H1 (cell line): ENCODE results near the gene TMEM271. TPM values are rescaled to one million over a fixed set of nuclear protein-coding genes. Genes with fewer than 3 reads are reported as not detected.

ENCODE experiments used
- CTCF ChIA-PET: fragments of 300-600 bp; sonication (Branson Sonifier 250); formaldehyde crosslinking; loops from one replicate; lab custom pipeline; 2021; ENCODE audit not compliant: partially characterized antibody; lab: Charles Lee
- POLR2A ChIA-PET: fragments of 300-600 bp; sonication (Branson Sonifier 250); formaldehyde crosslinking; loops from one replicate; lab custom pipeline; 2021; ENCODE audit warnings: inconsistent platforms; ENCODE audit not compliant: partially characterized antibody; lab: Charles Lee
- DNase-seq, 2 experiments: peaks; one replicate each; pipeline versions ENCODE4 v3.0.0 to v3.0.0-alpha.2; 2010 to 2022; ENCODE audit warnings: low spot score in 2 of 2, low read depth in 1 of 2, mixed read lengths in 1 of 2
- FAIRE-seq: peaks from 2 replicates; lab custom pipeline; 2011; peaks lifted over from hg19 to GRCh38; lab: Jason Lieb, UNC
- H2AFZ ChIP-seq: 2 replicates; pipeline ENCODE4 v1.8.1; 2012; ENCODE audit warnings: low read length, inconsistent platforms
- H2AK5ac ChIP-seq: 2 replicates; pipeline ENCODE4 v1.6.1; 2013; ENCODE audit warnings: low read depth, low read length
- H2BK120ac ChIP-seq: replicated peaks from 2 replicates; pipeline ENCODE3; 2013; ENCODE audit warnings: low read depth, low read length, inconsistent platforms
- H2BK12ac ChIP-seq: 2 replicates; pipeline ENCODE4 v1.6.1; 2013; ENCODE audit warnings: low read depth, low read length
- H2BK15ac ChIP-seq: 2 replicates; pipeline ENCODE4 v1.6.1; 2013; ENCODE audit warnings: low read length
- H2BK20ac ChIP-seq: 2 replicates; pipeline ENCODE4 v1.6.1; 2013; ENCODE audit warnings: low read length
- H2BK5ac ChIP-seq: 2 replicates; pipeline ENCODE4 v1.6.1; 2013; ENCODE audit warnings: low read depth, low read length
- H3K14ac ChIP-seq: 2 replicates; pipeline ENCODE4 v1.6.1; 2013; ENCODE audit warnings: inconsistent platforms; ENCODE audit not compliant: insufficient read length
- H3K18ac ChIP-seq: 2 replicates; pipeline ENCODE4 v1.6.1; 2013; ENCODE audit warnings: low read length; ENCODE audit errors: extremely low read depth
- H3K23ac ChIP-seq: 2 replicates; pipeline ENCODE4 v1.6.1; 2013; ENCODE audit warnings: inconsistent platforms; ENCODE audit not compliant: insufficient read length
- H3K23me2 ChIP-seq: 2 replicates; pipeline ENCODE4 v1.6.1; 2013; ENCODE audit warnings: low read depth, low read length
- H3K27ac ChIP-seq: 2 replicates; pipeline ENCODE4 v1.6.1; 2011; ENCODE audit warnings: low read depth, low read length, inconsistent platforms
- H3K27me3 ChIP-seq, 4 experiments: replicated peaks in 1 of 4; 1 replicate in 1 of 4; 2 replicates in 3 of 4; pipeline versions ENCODE4 v1.6.1 to v1.8.1; 2011 to 2013; ENCODE audit warnings: low read length in 3 of 4, mild to moderate bottlenecking in 3 of 4, inconsistent platforms in 2 of 4, mixed read lengths in 2 of 4, moderate library complexity in 1 of 4; ENCODE audit not compliant: control insufficient read depth in 3 of 4, insufficient read depth in 3 of 4; ENCODE audit errors: extremely low read depth in 1 of 4
- H3K36me3 ChIP-seq, 4 experiments: 2 replicates each; pipeline versions ENCODE4 v1.6.1 to v1.8.1; 2011 to 2013; ENCODE audit warnings: mild to moderate bottlenecking in 4 of 4, low read length in 3 of 4, moderate library complexity in 2 of 4, control low read depth in 1 of 4, inconsistent platforms in 1 of 4; ENCODE audit not compliant: insufficient read depth in 4 of 4, control insufficient read depth in 2 of 4
- H3K4ac ChIP-seq: replicated peaks from 2 replicates; pipeline ENCODE3; 2013; ENCODE audit warnings: low read length, low read depth, mixed read lengths, inconsistent platforms; ENCODE audit not compliant: insufficient read length
- H3K4me1 ChIP-seq, 4 experiments: replicated peaks in 1 of 4; 1 replicate in 1 of 4; 2 replicates in 3 of 4; pipeline versions ENCODE4 v1.6.1 to v1.8.1; 2011 to 2013; ENCODE audit warnings: low read length in 3 of 4, inconsistent platforms in 2 of 4, mixed read lengths in 1 of 4; ENCODE audit not compliant: insufficient read depth in 4 of 4, control insufficient read depth in 3 of 4
- H3K4me2 ChIP-seq, 2 experiments: 2 replicates each; pipeline versions ENCODE4 v1.6.1 to v1.8.1; 2011 to 2013; ENCODE audit warnings: low read depth in 2 of 2, low read length in 2 of 2, control low read depth in 1 of 2, inconsistent platforms in 1 of 2, mild to moderate bottlenecking in 1 of 2; ENCODE audit not compliant: insufficient read depth in 1 of 2
- H3K4me3 ChIP-seq, 4 experiments: fragments of 200-600, 300-600 bp in 1 of 4; sonication (generic), shearing (Covaris generic), sonication (Bioruptor Twin) in 1 of 4; 2 replicates each; pipeline versions ENCODE4 v1.5.1 to v1.8.1; 2011 to 2016; ENCODE audit warnings: low read length in 4 of 4, low read depth in 3 of 4, control low read depth in 2 of 4, inconsistent platforms in 2 of 4, mild to moderate bottlenecking in 2 of 4, mixed read lengths in 1 of 4, moderate library complexity in 1 of 4; ENCODE audit not compliant: insufficient read depth in 2 of 4; ENCODE audit errors: extremely low read depth in 1 of 4
- H3K56ac ChIP-seq: replicated peaks from 2 replicates; pipeline ENCODE3; 2013; ENCODE audit warnings: low read depth, mild to moderate bottlenecking, mixed read lengths, low read length, inconsistent platforms; ENCODE audit not compliant: insufficient read length
- H3K79me1 ChIP-seq: 2 replicates; pipeline ENCODE4 v1.6.1; 2013; ENCODE audit warnings: low read depth, low read length, control low read depth
- H3K79me2 ChIP-seq, 2 experiments: 2 replicates each; pipeline versions ENCODE4 v1.6.1 to v1.8.1; 2012 to 2013; ENCODE audit warnings: low read length in 2 of 2, mild to moderate bottlenecking in 2 of 2, inconsistent platforms in 1 of 2; ENCODE audit not compliant: insufficient read depth in 2 of 2, control insufficient read depth in 1 of 2
- H3K9ac ChIP-seq, 4 experiments: replicated peaks in 1 of 4; 1 replicate in 1 of 4; 2 replicates in 3 of 4; pipeline versions ENCODE4 v1.6.1 to v1.8.1; 2011 to 2013; ENCODE audit warnings: low read depth in 3 of 4, low read length in 3 of 4, control low read depth in 2 of 4, mild to moderate bottlenecking in 2 of 4, moderate library complexity in 2 of 4, inconsistent platforms in 1 of 4; ENCODE audit errors: extremely low read depth in 1 of 4
- H3K9me3 ChIP-seq, 2 experiments: 2 replicates each; pipeline versions ENCODE4 v1.6.1 to v1.8.1; 2012 to 2013; ENCODE audit warnings: mild to moderate bottlenecking in 2 of 2, moderate library complexity in 2 of 2, control low read depth in 1 of 2, inconsistent platforms in 1 of 2, low read depth in 1 of 2, low read length in 1 of 2, mixed read lengths in 1 of 2; ENCODE audit not compliant: insufficient read depth in 2 of 2
- H4K20me1 ChIP-seq, 2 experiments: replicated peaks in 1 of 2; 2 replicates each; pipeline versions ENCODE3 to v1.8.1; 2011 to 2013; ENCODE audit warnings: inconsistent platforms in 2 of 2, low read length in 2 of 2, mild to moderate bottlenecking in 1 of 2; ENCODE audit not compliant: insufficient read depth in 2 of 2, control insufficient read depth in 1 of 2
- H4K5ac ChIP-seq: 2 replicates; pipeline ENCODE4 v1.6.1; 2013; ENCODE audit warnings: low read length, low read depth, mixed read lengths, inconsistent platforms; ENCODE audit not compliant: insufficient read length
- H4K8ac ChIP-seq: 2 replicates; pipeline ENCODE4 v1.8.0; 2013; ENCODE audit warnings: mild to moderate bottlenecking, moderate library complexity, low read length, inconsistent platforms; ENCODE audit not compliant: insufficient read depth; ENCODE audit errors: extremely low read depth
- H4K91ac ChIP-seq: replicated peaks from 2 replicates; pipeline ENCODE3; 2013; ENCODE audit warnings: low read length, mixed read lengths, inconsistent platforms; ENCODE audit not compliant: insufficient read length
- ASH2L ChIP-seq: fragments of 200-600, 300-600 bp; sonication (generic); IDR thresholded peaks from one replicate; pipeline ENCODE4 v1.7.1; 2017; ENCODE audit warnings: low read length
- SP2 ChIP-seq: IDR thresholded peaks from 2 replicates; pipeline ENCODE4 v1.6.1; 2012; ENCODE audit warnings: mild to moderate bottlenecking, low read length, inconsistent platforms
- WGBS, 2 experiments: shearing (Covaris generic) in 1 of 2; methylation state at CpG; one replicate each; pipeline versions ENCODE4 v1.1.6 to v1.1.7; 2013 to 2015; ENCODE audit warnings: low lambda C conversion rate in 2 of 2, mixed read lengths in 2 of 2, inconsistent platforms in 1 of 2, low coverage in 1 of 2, missing lambda C conversion rate in 1 of 2; ENCODE audit not compliant: insufficient replicate concordance in 2 of 2, insufficient coverage in 1 of 2, insufficient read length in 1 of 2; ENCODE audit errors: extremely low coverage in 1 of 2, missing lambda C conversion rate in 1 of 2; 5-methylcytosine and 5-hydroxymethylcytosine counted together
- polyA plus RNA-seq, 7 experiments: library from polyadenylated mRNA; depleted of rRNA in 3 of 7; stranded (reverse) in 5 of 7; unstranded in 2 of 7; fragments of >200 nt in 5 of 7; fragments of 200-250 nt in 2 of 7; gene quantifications; 1 replicate in 5 of 7; 2 replicates in 1 of 7; 4 replicates in 1 of 7; pipeline versions ENCODE4 v1.2.1 to v1.2.3, GENCODE V29; 2011 to 2013; ENCODE audit warnings: missing spikeins in 2 of 7, mixed read lengths in 2 of 7
- total RNA-seq: library from RNA; stranded (reverse); fragmentation: NEBNext Ultra II Directional; extraction: Animal tissue kit (Norgen Biotek cat#: 25700); gene quantifications from 2 replicates; pipeline ENCODE4 v1.2.1, GENCODE V29; 2021

Gene TMEM271
- total and polyA plus RNA-seq, 2 of the 8 experiments (the other 6 are each of a cell fraction or from before 2014, with no cell fraction given), result 0.08 to 0.35 TPM

DNA sequence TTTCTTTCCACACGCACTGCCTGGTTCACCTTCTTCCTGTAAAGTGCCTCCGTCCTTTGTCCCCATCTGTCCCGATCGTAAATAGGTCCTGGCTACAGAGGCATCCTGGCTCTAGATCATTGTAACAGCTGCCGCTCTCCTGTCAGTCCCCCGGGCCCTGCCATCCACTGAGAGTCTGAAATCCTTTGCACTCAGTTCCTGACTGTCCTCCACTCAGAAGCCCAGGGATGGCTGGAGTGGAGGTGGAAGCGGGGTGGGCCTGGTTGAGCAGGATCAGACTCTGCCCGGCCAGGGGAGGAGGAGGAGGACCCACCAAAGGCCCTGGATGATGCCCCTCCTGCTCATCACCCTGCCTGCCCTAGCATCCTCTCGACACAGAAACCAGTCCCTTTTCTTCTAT is 47.3 kb downstream of the TMEM271 start:
- peaks cover 6 to 55% (median 24%) of the 10 kb centered on the region in 4 experiments; a peak in 7 of 8 replicates for H3K36me3 ChIP-seq
- H3K79me1 ChIP-seq, result no peaks in the 10 kb centered on the region; the same call in 1 of the 2 replicates

More for the DNA sequence above, 47.3 kb downstream of the TMEM271 start:
- Histone ChIP-seq H4K91ac (no peak overlapping the region), H3K27ac (no peak overlapping the region), H4K20me1 (peaks cover 5 to 12% of the 10 kb centered on the region in 2 experiments), H2BK15ac (no peak overlapping the region), H3K23ac (no peak overlapping the region), H3K4me1 (peaks cover 0 to 2% (median under 1%) of the 10 kb centered on the region in 4 experiments; a peak in 2 of 7 replicates), H3K4me3 (no peak overlapping the region), H3K79me2 (no peaks in the 10 kb centered on the region), H2BK120ac (no peak overlapping the region), H2BK12ac (no peak overlapping the region), H3K9me3 (no peaks in the 10 kb centered on the region), H2AFZ (no peak overlapping the region), H3K27me3 (no peaks in the 10 kb centered on the region), H3K14ac (no peak overlapping the region), H3K4ac (no peak overlapping the region), H4K5ac (no peak overlapping the region), H4K8ac (no peak overlapping the region), H3K18ac (no peak overlapping the region), H3K9ac (no peak overlapping the region), H2BK5ac (no peak overlapping the region), H3K56ac (no peak overlapping the region), H3K4me2 (no peak overlapping the region), H2AK5ac (no peak overlapping the region), H3K23me2 (no peaks in the 10 kb centered on the region), H2BK20ac (no peak overlapping the region)
- ChIA-PET POLR2A (interaction anchor here (1.1 kb wide), 1 partner anchor 20 kb away, joined by 3 read pairs; no protein-coding TSS in a partner anchor), CTCF (no interaction called here)
- TF ChIP-seq ASH2L, result no peak
- no peak for TF ChIP-seq SP2
- DNase-seq (no peak), FAIRE-seq (no peak)
- WGBS, 2 experiments, result 88% methylated on average over 9 of the region's 9 CpGs; no CpG with 5 or more reads in 1 of the 2 experiments
